ENCODE data around the gene RAB30. TPM values are rescaled to one million over a fixed set of nuclear protein-coding genes. Genes with fewer than 3 reads are reported as not detected.
A peak's percentile ranks its signal among the peaks of the same experiment; 100 is the strongest.
"Not testable (repeated sequence)": the region's sequence is repeated elsewhere in the genome, so short reads cannot be mapped to it uniquely, and the experiment has no call there.

Gene RAB30
- total RNA-seq, 1 experiment from 2014 or later, result 6.2 TPM

DNA sequence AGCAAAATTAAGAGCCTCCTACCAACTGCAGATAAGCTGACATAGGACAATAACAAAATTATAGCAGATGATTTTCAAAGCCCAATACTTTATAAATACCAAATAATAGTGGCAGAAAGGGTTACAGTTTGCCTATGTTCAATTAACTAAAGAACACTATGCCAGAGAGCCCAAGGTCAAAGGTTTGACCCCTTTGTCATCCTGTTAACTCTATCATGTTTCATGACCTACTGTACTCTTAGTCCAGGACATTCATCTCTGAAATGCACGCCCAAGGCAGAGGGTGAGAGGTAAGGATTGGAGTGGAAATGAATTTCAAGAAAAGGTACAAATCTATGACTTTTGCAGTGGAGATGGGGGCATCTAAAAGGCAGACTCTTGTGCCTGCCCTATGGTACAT lies 99.6 kb downstream of the RAB30 start (continued):
- TF ChIP-seq, protein P1, sequence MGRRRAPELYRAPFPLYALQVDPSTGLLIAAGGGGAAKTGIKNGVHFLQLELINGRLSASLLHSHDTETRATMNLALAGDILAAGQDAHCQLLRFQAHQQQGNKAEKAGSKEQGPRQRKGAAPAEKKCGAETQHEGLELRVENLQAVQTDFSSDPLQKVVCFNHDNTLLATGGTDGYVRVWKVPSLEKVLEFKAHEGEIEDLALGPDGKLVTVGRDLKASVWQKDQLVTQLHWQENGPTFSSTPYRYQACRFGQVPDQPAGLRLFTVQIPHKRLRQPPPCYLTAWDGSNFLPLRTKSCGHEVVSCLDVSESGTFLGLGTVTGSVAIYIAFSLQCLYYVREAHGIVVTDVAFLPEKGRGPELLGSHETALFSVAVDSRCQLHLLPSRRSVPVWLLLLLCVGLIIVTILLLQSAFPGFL (CRISPR knock-in tag; IDR thresholded peaks at IDR 0.05; ENCODE audit: borderline replicate concordance), result no peak
- TF ChIP-seq, protein P2, sequence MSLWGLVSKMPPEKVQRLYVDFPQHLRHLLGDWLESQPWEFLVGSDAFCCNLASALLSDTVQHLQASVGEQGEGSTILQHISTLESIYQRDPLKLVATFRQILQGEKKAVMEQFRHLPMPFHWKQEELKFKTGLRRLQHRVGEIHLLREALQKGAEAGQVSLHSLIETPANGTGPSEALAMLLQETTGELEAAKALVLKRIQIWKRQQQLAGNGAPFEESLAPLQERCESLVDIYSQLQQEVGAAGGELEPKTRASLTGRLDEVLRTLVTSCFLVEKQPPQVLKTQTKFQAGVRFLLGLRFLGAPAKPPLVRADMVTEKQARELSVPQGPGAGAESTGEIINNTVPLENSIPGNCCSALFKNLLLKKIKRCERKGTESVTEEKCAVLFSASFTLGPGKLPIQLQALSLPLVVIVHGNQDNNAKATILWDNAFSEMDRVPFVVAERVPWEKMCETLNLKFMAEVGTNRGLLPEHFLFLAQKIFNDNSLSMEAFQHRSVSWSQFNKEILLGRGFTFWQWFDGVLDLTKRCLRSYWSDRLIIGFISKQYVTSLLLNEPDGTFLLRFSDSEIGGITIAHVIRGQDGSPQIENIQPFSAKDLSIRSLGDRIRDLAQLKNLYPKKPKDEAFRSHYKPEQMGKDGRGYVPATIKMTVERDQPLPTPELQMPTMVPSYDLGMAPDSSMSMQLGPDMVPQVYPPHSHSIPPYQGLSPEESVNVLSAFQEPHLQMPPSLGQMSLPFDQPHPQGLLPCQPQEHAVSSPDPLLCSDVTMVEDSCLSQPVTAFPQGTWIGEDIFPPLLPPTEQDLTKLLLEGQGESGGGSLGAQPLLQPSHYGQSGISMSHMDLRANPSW (CRISPR knock-in tag; conservative IDR thresholded peaks at IDR 0.05; ENCODE audit: low read depth), result no peak
- TF ChIP-seq GRHL2 (CRISPR knock-in tag; IDR thresholded peaks at IDR 0.05; ENCODE audit: insufficient replicate concordance, severe bottlenecking), result no peak
- TF ChIP-seq ZNF671 (CRISPR knock-in tag; IDR thresholded peaks at IDR 0.05), result no peak
- TF ChIP-seq, protein P3, sequence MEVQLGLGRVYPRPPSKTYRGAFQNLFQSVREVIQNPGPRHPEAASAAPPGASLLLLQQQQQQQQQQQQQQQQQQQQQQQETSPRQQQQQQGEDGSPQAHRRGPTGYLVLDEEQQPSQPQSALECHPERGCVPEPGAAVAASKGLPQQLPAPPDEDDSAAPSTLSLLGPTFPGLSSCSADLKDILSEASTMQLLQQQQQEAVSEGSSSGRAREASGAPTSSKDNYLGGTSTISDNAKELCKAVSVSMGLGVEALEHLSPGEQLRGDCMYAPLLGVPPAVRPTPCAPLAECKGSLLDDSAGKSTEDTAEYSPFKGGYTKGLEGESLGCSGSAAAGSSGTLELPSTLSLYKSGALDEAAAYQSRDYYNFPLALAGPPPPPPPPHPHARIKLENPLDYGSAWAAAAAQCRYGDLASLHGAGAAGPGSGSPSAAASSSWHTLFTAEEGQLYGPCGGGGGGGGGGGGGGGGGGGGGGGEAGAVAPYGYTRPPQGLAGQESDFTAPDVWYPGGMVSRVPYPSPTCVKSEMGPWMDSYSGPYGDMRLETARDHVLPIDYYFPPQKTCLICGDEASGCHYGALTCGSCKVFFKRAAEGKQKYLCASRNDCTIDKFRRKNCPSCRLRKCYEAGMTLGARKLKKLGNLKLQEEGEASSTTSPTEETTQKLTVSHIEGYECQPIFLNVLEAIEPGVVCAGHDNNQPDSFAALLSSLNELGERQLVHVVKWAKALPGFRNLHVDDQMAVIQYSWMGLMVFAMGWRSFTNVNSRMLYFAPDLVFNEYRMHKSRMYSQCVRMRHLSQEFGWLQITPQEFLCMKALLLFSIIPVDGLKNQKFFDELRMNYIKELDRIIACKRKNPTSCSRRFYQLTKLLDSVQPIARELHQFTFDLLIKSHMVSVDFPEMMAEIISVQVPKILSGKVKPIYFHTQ (CRISPR knock-in tag; IDR thresholded peaks at IDR 0.05), result no peak

GRCh38 chr11:82971519-82971946 lies 100.2 kb downstream of the RAB30 start:
- H3K36me3 Mint-ChIP-seq; ATAC-seq; H3K27ac Mint-ChIP-seq; H3K9me3 Mint-ChIP-seq; H3K4me1 Mint-ChIP-seq; CTCF ChIA-PET; H3K27me3 Mint-ChIP-seq (ENCODE audit: low read depth); DNase-seq (ENCODE audit: low spot score); H3K4me3 Mint-ChIP-seq; POLR2A ChIA-PET: not testable (repeated sequence)
- peak; percentile 52 for TF ChIP-seq NFYB (CRISPR knock-in tag; conservative IDR thresholded peaks at IDR 0.05; ENCODE audit: low read depth)

DNA sequence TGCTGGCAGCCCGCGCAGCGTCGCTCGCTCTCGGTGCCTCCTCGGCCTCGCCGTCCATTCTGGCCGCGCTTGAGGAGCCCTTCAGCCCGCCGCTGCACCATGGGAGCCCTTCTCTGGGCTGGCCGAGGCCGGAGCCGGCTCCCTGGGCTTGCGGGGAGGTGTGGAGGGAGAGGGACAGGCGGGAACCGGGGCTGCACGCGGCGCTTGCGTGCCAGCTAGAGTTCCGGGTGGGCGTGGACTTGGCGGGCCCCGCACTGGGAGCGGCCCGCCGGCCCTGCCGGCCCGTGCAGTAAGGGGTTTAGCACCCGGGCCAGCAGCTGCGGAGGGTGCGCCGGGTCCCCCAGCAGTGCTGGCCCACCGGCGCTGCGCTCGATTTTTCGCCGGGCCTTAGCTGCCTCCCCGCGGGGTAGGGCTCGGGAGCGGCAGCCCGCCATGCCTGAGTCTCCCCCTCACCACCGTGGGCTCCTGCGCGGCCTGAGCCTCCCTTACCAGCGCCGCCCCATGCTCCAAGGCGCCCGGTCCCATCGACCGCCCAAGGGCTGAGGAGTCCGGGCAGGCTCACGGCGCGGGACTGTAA lies 101.1 kb downstream of the RAB30 start:
- CTCF ChIA-PET, H3K9me3 Mint-ChIP-seq, POLR2A ChIA-PET: not testable (repeated sequence)

DNA sequence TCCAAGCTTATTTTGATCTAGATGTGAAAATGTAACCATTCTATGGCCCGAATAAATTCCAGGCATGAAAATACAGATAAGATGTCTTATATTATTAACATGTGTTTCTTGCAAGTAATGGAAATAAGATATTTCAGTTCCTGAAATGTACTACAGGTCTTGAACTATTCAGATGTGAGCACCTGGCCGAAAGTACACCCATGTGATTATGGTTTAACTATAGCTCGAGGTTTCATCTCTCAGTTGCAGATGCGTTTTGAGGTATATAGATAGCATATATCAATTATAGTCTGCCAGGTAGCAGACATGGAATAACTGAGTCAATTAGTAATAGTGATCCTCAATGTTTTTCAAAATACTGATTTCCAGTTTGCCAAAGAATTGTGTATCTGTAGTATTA lies 101.9 kb downstream of the RAB30 start:
- Mint-ChIP-seq H3K4me3 (no peak overlapping the region), H3K4me1 (no peaks in the 10 kb centered on the region), H3K27ac (no peak overlapping the region), H3K9me3 (no peaks in the 10 kb centered on the region), H3K36me3 (no peaks in the 10 kb centered on the region), H3K27me3 (ENCODE audit: low read depth) (no peaks in the 10 kb centered on the region)
- ATAC-seq, result no peak
- ChIA-PET POLR2A (no interaction called here), CTCF (no interaction called here)
- no peak for DNase-seq (ENCODE audit: low spot score)
- no peak for TF ChIP-seq RELA (CRISPR knock-in tag; IDR thresholded peaks at IDR 0.05; ENCODE audit: borderline replicate concordance)

More for the DNA sequence above, 101.1 kb downstream of the RAB30 start:
- peak; percentile 12 for DNase-seq (ENCODE audit: low spot score)
- H3K4me3 Mint-ChIP-seq; H3K4me1 Mint-ChIP-seq; H3K36me3 Mint-ChIP-seq; H3K27me3 Mint-ChIP-seq (ENCODE audit: low read depth); H3K27ac Mint-ChIP-seq; ATAC-seq: not testable (repeated sequence)

DNA sequence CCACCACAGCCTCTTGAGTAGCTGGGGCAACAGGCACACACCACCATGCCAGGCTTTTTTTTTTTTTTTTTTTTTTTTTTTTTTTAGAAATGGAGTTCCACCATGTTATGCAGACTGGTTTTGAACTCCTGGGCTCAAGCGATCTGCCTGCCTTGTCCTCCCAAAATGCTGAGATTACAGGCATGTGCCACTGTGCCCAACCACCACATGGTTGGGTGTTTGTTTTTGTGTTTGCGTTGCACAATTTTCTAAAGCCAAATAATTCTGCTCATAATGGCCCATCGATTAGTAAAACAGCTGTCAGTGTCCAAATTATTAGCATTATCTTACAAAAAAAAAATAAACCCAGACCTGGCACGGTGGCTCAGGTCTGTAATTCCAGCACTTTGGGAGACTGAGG lies 104.3 kb downstream of the RAB30 start:
- CTCF ChIA-PET, result interaction anchor here (0.6 kb wide), 1 partner anchor 42 kb away, joined by 5 read pairs; no protein-coding TSS in a partner anchor
- H3K9me3 Mint-ChIP-seq, result no peaks in the 10 kb centered on the region
- no peak overlapping the region for H3K27ac Mint-ChIP-seq
- ATAC-seq (no peak), DNase-seq (ENCODE audit: low spot score) (no peak)
- no peak overlapping the region for H3K4me3 Mint-ChIP-seq
- no peaks in the 10 kb centered on the region for H3K36me3 Mint-ChIP-seq
- no peaks in the 10 kb centered on the region for H3K27me3 Mint-ChIP-seq (ENCODE audit: low read depth)
- POLR2A ChIA-PET, result interaction anchor here (0.7 kb wide), 1 partner anchor 234 kb away, joined by 3 read pairs; the partner anchor contains the start of gene FAM181B
- H3K4me1 Mint-ChIP-seq, result no peaks in the 10 kb centered on the region
- TF ChIP-seq, protein P4, sequence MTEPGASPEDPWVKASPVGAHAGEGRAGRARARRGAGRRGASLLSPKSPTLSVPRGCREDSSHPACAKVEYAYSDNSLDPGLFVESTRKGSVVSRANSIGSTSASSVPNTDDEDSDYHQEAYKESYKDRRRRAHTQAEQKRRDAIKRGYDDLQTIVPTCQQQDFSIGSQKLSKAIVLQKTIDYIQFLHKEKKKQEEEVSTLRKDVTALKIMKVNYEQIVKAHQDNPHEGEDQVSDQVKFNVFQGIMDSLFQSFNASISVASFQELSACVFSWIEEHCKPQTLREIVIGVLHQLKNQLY (CRISPR knock-in tag; IDR thresholded peaks at IDR 0.05), result no peak
- no peak for TF ChIP-seq FOXP4 (CRISPR knock-in tag; IDR thresholded peaks at IDR 0.05)
- no peak for TF ChIP-seq PRRX2 (CRISPR knock-in tag; IDR thresholded peaks at IDR 0.05)
- no peak for TF ChIP-seq NR3C1 (CRISPR knock-in tag; conservative IDR thresholded peaks at IDR 0.05; ENCODE audit: low read depth)
- TF ChIP-seq ZNF138 (CRISPR knock-in tag; conservative IDR thresholded peaks at IDR 0.05), result no peak

Data from WTC11 (cell line).